ENCODE measurements around the gene GNAT2.
"Not testable (repeated sequence)": the region's sequence is repeated elsewhere in the genome, so short reads cannot be mapped to it uniquely, and the experiment has no call there.

GNAT2 gene

DNA sequence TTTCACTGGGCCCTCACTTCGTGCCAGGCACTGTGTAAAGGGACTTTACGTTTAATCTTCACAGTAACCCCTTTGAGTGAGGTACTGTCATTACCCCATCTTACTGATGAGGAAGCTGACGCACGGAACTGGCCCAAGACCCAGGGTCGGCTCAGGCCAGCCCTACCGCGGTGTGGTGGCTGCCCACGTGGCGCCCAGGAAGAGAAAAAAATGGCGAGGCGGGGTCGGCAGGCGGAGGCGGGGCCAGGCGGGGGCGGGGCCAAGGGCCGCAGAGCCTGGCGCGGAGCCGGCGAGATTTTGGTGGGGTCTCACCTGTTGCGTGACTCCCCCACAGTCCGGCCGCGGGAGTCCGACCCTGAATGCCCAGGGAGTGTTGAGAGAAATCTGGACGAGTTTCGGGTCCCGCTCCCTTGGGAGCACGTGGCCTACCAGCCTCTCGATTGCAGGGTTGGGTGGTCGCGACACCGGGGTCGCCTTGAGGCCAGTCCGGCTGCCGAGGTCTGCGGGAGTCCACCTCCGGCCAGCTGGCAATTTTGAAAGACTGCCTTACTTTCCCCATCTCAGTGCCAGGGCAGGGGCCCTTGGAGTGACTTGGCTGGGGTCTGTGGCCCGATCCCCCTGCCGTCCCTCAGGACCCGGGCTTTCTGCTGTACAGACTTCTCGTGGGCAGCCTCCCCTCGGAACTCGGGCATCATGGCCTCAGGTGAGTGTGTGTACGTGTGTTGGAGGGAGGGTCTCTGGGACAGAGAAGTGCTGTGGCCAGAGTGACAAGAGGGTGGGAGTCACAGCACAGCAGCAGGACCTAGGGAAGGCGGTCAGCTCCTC is at the start of gene GNAT2, which contains the start of gene AMPD2:
GNAT2 (minus strand) TSS at position 41 of the 825 bp plus-strand sequence. CDS start 6,746 bp downstream, outside the sequence.
AMPD2 (plus strand) TSS at position 262 of the 825 bp plus-strand sequence. CDS start 1,339 bp downstream, outside the sequence.
- H3K4me3 ChIP-seq (ENCODE audit: low read length) = peak within 1 kb of the TSS; percentile 95
- no peak for TF ChIP-seq ZNF274 (IDR thresholded peaks at IDR 0.05; ENCODE audit: low read depth, low read length)

DNA sequence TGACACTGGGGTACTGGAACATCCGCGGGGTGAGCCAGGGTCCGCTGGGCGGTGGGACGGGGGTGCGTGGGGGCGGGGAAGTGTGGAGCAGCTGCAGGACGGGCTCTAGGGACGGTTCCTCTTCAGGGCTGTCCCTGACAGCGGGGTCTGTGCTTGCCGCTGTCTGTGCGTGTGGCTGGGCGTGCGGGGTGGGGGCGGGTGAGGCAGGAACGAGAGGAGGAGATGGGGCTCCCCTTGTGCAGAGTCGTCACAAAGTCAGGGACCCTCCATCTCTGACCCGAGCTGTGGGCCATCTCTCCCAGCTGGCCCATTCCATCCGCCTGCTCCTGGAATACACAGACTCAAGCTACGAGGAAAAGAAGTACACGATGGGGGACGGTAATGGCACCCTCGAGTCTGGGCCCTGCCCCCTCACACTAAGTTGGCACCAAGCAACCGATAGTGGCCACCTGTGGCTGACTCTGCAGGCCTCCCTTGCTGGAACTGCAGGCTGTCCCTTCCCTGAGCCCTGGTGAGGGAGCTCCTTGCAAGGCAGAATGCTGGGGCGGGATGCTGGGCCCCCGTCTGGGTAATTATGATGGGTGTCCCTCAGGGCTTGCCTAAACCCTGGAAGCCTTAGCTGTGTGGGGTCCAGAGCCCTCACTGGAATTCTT is 48.8 kb upstream of the GNAT2 start:
- no peak for TF ChIP-seq ZNF274 (IDR thresholded peaks at IDR 0.05; ENCODE audit: low read depth, low read length)
- H3K4me3 ChIP-seq (ENCODE audit: low read length) = no peak overlapping the region

GRCh38 chr1:109667452-109668122 is 48.2 kb upstream of the GNAT2 start, which contains the start of gene GSTM2:
TSS of gene GSTM2 (plus strand) at chr1:109668057. CDS start at chr1:109668116, 59 bp downstream.
- no peak within 1 kb of the TSS for H3K4me3 ChIP-seq (ENCODE audit: low read length)
- TF ChIP-seq ZNF274 (IDR thresholded peaks at IDR 0.05; ENCODE audit: low read depth, low read length) = no peak

GRCh38 chr1:109664671-109665070 is 45.3 kb upstream of the GNAT2 start:
- TF ChIP-seq ZNF274 (IDR thresholded peaks at IDR 0.05; ENCODE audit: low read depth, low read length) = no peak

GRCh38 chr1:109661391-109661790 is 42.0 kb upstream of the GNAT2 start:
- no peak overlapping the region for H3K4me3 ChIP-seq (ENCODE audit: low read length)
- TF ChIP-seq ZNF274 (IDR thresholded peaks at IDR 0.05; ENCODE audit: low read depth, low read length) = no peak

More at GRCh38 chr1:109664671-109665070, 45.3 kb upstream of the GNAT2 start:
- H3K4me3 ChIP-seq (ENCODE audit: low read length) = no peak overlapping the region

DNA sequence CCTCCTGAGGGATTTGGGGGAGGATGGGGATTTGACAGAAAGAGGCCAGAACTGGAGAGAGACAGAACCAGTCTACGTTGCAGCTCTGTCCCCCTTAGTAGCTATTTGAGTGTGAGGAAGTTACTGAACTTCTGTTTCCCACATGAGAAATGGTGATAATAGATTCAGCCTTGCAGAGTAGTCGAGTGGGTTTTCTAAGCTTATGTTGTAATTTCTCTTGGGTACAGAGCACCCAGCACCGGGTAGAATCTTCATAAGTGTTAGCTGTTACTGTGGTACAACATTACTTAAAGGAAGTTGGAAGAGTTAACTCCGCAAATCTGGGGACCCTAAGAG is 41.2 kb upstream of the GNAT2 start:
- H3K4me3 ChIP-seq (ENCODE audit: low read length) = not testable (repeated sequence)

- no peak for TF ChIP-seq ZNF274 (IDR thresholded peaks at IDR 0.05; ENCODE audit: low read depth, low read length)
- H3K4me3 ChIP-seq (ENCODE audit: low read length) = no peak overlapping the region
Observed at GRCh38 chr1:109659997-109660690, 40.7 kb upstream of the GNAT2 start.

DNA sequence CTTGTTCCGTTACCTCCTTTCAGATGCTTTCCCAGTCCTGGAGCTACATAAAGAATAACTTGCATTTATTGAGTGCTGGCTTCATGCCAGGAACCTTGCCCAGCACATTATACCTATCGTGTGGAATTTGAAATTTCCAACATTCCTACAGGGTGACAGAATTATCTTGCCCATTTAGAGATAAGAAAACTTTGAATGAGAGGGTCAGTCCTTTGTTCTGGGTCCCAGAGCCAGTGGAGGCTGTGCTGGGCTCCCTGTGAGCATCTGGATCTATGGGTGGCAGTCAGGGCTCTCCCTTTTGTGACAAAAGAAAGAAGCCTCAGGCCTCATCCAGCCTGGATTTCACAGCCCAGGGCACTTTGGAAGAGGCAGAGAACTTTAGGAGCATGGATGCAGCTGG is 39.7 kb upstream of the GNAT2 start:
- TF ChIP-seq ZNF274 (IDR thresholded peaks at IDR 0.05; ENCODE audit: low read depth, low read length) = no peak
- no peak overlapping the region for H3K4me3 ChIP-seq (ENCODE audit: low read length)

DNA sequence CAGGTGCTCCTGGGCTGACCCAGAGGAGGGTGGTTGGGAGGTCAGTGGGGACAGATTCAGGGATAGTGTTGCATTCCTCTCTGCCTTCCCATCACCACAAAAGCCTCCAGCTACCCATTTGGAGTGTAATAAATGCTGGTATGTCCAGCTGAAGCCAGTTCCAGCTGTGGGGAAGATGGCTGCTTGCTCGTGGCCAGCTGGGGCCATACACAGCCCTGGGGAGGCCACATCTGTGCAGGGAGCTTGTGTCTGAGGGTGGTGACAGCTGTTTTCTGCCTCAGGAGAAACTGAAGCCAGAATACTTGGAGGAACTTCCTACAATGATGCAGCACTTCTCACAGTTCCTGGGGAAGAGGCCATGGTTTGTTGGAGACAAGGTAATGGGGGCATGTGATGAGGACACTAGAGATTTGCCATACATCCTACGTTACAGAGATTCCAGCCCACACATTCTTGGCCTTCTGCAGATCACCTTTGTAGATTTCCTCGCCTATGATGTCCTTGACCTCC is 39.2 kb upstream of the GNAT2 start:
- TF ChIP-seq ZNF274 (IDR thresholded peaks at IDR 0.05; ENCODE audit: low read depth, low read length) = no peak
- no peak overlapping the region for H3K4me3 ChIP-seq (ENCODE audit: low read length)

GRCh38 chr1:109657970-109658369 is 38.6 kb upstream of the GNAT2 start:
- H3K4me3 ChIP-seq (ENCODE audit: low read length) = no peak overlapping the region
- TF ChIP-seq ZNF274 (IDR thresholded peaks at IDR 0.05; ENCODE audit: low read depth, low read length) = no peak

DNA sequence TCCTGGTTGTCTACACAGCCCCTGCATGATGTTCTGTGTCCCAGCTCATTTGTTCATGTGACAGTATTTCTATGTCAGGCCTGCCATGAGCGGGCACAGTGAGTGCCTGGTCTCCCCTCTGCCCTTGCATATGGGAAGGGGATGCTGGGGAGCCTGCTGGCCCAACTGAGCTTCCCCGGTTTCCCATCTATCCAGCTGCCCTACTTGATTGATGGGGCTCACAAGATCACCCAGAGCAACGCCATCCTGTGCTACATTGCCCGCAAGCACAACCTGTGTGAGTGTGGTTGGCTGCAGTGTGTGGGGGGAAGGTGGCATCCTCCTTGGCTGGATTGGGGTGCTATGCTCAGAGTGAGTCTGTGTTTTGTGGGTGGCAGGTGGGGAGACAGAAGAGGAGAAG is 38.0 kb upstream of the GNAT2 start:
- H3K4me3 ChIP-seq (ENCODE audit: low read length) = no peak overlapping the region
- no peak for TF ChIP-seq ZNF274 (IDR thresholded peaks at IDR 0.05; ENCODE audit: low read depth, low read length)

DNA sequence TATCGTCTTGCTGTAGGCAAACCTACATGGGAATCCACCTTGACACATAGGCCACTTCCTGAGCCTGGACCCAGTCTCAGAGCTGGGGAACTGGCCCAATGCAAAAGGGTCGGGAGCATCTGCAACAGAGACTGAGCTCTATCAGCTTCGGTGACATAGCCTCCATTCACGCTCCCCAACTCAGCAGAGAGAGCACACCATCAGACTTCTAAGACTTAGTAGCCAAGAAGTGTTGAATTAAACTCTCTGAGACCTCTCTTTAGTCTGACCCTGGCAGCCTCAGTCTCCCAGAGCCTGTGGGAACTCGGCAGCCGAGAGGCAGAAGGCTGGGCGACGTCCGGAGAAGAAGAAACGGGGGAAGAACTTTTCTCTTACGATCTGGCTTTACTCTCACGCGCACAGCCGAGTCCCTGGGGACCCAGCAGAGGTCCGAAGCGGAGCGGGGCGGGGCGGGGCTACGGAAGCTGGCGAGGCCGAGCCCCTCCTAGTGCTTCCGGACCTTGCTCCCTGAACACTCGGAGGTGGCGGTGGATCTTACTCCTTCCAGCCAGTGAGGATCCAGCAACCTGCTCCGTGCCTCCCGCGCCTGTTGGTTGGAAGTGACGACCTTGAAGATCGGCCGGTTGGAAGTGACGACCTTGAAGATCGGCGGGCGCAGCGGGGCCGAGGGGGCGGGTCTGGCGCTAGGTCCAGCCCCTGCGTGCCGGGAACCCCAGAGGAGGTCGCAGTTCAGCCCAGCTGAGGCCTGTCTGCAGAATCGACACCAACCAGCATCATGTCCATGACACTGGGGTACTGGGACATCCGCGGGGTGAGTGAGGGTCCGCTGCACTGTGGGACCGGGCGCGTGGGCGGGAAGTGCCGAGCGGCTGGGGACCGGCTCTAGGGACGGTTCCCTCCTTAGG is 36.5 kb upstream of the GNAT2 start, which contains the start of gene GSTM4:
GSTM4 (plus strand) TSS at position 485 of the 905 bp plus-strand sequence; CDS start at position 776, 291 bp downstream.
- H3K4me3 ChIP-seq (ENCODE audit: low read length) = peak within 1 kb of the TSS; percentile 70; the same call in 1 of the 2 replicates
- TF ChIP-seq ZNF274 (IDR thresholded peaks at IDR 0.05; ENCODE audit: low read depth, low read length) = no peak

DNA sequence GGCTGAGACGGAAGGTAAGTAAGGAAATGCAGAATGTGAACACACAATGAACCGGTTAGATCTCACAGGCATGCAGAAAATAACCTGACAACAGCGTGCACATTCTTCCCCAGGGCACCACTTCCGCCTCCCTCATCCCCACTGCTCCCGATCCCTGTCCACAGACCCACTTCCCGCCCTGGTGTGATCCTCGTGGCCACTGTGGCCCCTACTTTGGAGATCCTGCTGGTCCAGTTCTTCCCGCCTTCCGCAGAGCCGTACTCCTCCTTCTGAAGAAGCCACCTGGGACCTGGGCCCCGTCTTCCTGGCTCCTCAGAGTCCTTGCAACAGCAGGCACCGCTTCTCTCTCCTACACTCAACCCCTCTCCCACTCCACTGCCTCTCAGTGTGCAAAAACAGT is 35.1 kb upstream of the GNAT2 start:
- TF ChIP-seq ZNF274 (IDR thresholded peaks at IDR 0.05; ENCODE audit: low read depth, low read length) = no peak

More for the DNA sequence above, 35.1 kb upstream of the GNAT2 start:
- no peak overlapping the region for H3K4me3 ChIP-seq (ENCODE audit: low read length)

Measured in GM08714 (cell line).